ENCODE data around the gene JUN. TPM values are rescaled to one million over a fixed set of nuclear protein-coding genes. Genes with fewer than 3 reads are reported as not detected.

Gene JUN
- total and polyA plus RNA-seq, 2 of the 13 experiments (the other 11 are each of a cell fraction or from before 2014, with no cell fraction given), result 18.2 to 22.3 TPM

DNA sequence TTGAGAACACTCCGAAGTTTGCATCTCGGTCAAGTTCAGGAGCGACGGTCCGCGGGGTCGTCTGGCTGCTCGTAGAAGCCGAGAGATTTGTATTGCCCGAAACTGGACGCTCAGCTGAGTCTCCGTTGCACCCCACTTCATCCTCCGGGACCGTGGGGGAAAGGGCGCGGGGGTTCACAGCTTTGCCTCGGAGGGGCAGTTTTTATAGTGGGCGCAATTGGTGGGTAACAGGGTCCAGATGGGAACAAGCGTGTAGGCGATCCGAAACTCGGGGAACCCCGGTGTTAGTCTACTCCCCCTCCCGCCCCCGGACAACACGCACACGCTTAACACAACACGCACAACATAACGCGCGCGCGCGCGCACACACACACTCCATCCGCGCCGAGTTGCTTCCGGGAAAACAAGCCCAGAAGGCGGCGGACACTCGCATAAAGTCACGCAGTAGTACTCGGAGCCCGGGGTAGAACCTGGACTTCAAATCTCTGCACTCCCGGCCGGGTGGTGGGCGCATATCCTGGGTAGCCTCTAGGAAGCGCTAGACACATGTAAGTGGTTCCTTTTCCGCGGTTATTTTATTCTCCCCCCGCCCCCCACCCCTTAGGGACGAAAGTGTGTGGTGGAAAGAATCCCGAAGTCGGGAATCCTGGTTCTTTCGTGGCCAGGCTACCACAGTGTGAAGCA lies 1.1 kb upstream of the JUN start (continued):
- TF ChIP-seq, protein P1, sequence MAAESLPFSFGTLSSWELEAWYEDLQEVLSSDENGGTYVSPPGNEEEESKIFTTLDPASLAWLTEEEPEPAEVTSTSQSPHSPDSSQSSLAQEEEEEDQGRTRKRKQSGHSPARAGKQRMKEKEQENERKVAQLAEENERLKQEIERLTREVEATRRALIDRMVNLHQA (CRISPR knock-in tag; IDR thresholded peaks at IDR 0.05), result no peak
- TF ChIP-seq MATR3 (CRISPR knock-in tag; IDR thresholded peaks at IDR 0.05), result no peak
- TF ChIP-seq RFX3 (CRISPR knock-in tag; IDR thresholded peaks at IDR 0.05), result no peak
- TF ChIP-seq ZNF556 (CRISPR knock-in tag; IDR thresholded peaks at IDR 0.05; ENCODE audit: borderline replicate concordance), result no peak
- TF ChIP-seq SRSF4 (IDR thresholded peaks at IDR 0.05; ENCODE audit: low read depth, low read length, poor library complexity, severe bottlenecking), result no peak
- no peak for TF ChIP-seq ZNF607 (CRISPR knock-in tag; IDR thresholded peaks at IDR 0.05; ENCODE audit: borderline replicate concordance)
- TF ChIP-seq REPIN1 (CRISPR knock-in tag; IDR thresholded peaks at IDR 0.05; ENCODE audit: borderline replicate concordance, low read depth), result no peak
- TF ChIP-seq, protein P2, sequence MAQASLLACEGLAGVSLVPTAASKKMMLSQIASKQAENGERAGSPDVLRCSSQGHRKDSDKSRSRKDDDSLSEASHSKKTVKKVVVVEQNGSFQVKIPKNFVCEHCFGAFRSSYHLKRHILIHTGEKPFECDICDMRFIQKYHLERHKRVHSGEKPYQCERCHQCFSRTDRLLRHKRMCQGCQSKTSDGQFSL (CRISPR knock-in tag; IDR thresholded peaks at IDR 0.05), result peak; percentile 5
- TF ChIP-seq ZNF207 (IDR thresholded peaks at IDR 0.05; ENCODE audit: borderline replicate concordance), result no peak
- TF ChIP-seq, protein P3, sequence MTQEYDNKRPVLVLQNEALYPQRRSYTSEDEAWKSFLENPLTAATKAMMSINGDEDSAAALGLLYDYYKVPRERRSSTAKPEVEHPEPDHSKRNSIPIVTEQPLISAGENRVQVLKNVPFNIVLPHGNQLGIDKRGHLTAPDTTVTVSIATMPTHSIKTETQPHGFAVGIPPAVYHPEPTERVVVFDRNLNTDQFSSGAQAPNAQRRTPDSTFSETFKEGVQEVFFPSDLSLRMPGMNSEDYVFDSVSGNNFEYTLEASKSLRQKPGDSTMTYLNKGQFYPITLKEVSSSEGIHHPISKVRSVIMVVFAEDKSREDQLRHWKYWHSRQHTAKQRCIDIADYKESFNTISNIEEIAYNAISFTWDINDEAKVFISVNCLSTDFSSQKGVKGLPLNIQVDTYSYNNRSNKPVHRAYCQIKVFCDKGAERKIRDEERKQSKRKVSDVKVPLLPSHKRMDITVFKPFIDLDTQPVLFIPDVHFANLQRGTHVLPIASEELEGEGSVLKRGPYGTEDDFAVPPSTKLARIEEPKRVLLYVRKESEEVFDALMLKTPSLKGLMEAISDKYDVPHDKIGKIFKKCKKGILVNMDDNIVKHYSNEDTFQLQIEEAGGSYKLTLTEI (CRISPR knock-in tag; conservative IDR thresholded peaks at IDR 0.05), result no peak
- TF ChIP-seq NR2C2 (CRISPR knock-in tag; IDR thresholded peaks at IDR 0.05; ENCODE audit: borderline replicate concordance), result peak; percentile 14; the same call in 1 of the 2 replicates
- no peak for TF ChIP-seq SNRNP70 (IDR thresholded peaks at IDR 0.05; ENCODE audit: low read depth, low read length)
- no peak for TF ChIP-seq FOXC1 (CRISPR knock-in tag; IDR thresholded peaks at IDR 0.05; ENCODE audit: borderline replicate concordance)
- TF ChIP-seq, protein P4, sequence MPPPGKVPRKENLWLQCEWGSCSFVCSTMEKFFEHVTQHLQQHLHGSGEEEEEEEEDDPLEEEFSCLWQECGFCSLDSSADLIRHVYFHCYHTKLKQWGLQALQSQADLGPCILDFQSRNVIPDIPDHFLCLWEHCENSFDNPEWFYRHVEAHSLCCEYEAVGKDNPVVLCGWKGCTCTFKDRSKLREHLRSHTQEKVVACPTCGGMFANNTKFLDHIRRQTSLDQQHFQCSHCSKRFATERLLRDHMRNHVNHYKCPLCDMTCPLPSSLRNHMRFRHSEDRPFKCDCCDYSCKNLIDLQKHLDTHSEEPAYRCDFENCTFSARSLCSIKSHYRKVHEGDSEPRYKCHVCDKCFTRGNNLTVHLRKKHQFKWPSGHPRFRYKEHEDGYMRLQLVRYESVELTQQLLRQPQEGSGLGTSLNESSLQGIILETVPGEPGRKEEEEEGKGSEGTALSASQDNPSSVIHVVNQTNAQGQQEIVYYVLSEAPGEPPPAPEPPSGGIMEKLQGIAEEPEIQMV (CRISPR knock-in tag; IDR thresholded peaks at IDR 0.05; ENCODE audit: low read depth), result peak; percentile 50; the same call in 1 of the 2 replicates
- TF ChIP-seq, protein P5, sequence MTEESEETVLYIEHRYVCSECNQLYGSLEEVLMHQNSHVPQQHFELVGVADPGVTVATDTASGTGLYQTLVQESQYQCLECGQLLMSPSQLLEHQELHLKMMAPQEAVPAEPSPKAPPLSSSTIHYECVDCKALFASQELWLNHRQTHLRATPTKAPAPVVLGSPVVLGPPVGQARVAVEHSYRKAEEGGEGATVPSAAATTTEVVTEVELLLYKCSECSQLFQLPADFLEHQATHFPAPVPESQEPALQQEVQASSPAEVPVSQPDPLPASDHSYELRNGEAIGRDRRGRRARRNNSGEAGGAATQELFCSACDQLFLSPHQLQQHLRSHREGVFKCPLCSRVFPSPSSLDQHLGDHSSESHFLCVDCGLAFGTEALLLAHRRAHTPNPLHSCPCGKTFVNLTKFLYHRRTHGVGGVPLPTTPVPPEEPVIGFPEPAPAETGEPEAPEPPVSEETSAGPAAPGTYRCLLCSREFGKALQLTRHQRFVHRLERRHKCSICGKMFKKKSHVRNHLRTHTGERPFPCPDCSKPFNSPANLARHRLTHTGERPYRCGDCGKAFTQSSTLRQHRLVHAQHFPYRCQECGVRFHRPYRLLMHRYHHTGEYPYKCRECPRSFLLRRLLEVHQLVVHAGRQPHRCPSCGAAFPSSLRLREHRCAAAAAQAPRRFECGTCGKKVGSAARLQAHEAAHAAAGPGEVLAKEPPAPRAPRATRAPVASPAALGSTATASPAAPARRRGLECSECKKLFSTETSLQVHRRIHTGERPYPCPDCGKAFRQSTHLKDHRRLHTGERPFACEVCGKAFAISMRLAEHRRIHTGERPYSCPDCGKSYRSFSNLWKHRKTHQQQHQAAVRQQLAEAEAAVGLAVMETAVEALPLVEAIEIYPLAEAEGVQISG (CRISPR knock-in tag; IDR thresholded peaks at IDR 0.05), result peak; percentile 8; the same call in 1 of the 2 replicates
- TF ChIP-seq, protein P6, sequence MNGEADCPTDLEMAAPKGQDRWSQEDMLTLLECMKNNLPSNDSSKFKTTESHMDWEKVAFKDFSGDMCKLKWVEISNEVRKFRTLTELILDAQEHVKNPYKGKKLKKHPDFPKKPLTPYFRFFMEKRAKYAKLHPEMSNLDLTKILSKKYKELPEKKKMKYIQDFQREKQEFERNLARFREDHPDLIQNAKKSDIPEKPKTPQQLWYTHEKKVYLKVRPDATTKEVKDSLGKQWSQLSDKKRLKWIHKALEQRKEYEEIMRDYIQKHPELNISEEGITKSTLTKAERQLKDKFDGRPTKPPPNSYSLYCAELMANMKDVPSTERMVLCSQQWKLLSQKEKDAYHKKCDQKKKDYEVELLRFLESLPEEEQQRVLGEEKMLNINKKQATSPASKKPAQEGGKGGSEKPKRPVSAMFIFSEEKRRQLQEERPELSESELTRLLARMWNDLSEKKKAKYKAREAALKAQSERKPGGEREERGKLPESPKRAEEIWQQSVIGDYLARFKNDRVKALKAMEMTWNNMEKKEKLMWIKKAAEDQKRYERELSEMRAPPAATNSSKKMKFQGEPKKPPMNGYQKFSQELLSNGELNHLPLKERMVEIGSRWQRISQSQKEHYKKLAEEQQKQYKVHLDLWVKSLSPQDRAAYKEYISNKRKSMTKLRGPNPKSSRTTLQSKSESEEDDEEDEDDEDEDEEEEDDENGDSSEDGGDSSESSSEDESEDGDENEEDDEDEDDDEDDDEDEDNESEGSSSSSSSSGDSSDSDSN (CRISPR knock-in tag; IDR thresholded peaks at IDR 0.05), result peak; percentile 27; the same call in 1 of the 2 replicates

All from HepG2 (cell line).